ENCODE results near the gene POLR3GL. TPM values are rescaled to one million over a fixed set of nuclear protein-coding genes. Genes with fewer than 3 reads are reported as not detected.

Gene POLR3GL
- total RNA-seq, 4 donors from 2014 or later: 32.9 to 44.0 (median 37.6) TPM

DNA sequence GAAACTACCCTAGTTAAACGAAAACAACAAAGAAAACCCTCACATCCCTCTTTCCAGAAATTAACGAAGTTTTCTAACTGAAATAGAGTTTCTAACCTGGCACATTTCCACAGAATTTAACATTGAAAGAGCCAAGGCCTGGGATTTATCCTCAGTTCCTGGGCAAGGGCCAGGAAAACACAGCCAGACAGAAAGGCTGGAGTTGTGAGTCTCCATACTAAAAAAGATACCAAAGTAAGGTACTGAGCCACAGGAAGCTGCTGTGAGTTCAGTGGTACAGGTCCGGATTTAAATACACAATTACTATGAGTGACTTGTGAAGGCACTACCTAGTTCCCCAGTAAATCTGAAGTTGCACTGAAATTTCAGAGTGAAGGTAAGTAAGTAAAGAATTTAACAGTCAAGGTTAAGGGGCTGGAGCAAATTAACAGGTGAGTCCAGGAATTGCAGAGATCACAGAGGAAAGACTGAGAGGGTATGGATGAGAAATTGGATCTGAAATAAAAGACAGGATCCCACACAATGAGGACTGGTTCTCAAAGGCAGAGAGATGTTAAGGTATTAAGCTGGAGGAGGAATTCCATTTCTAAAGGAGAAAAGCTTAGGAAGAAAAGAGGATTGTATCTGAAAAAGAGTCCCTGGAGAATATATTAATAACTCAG is 7.6 kb upstream of the POLR3GL start:
- TF ChIP-seq POLR2AphosphoS5 (IDR thresholded peaks at IDR 0.05) (peak; percentile 25), CTCF (IDR thresholded peaks at IDR 0.05) (no peak)
- H3K36me3 ChIP-seq: no peaks in the 10 kb centered on the region
- H3K27me3 ChIP-seq: no peaks in the 10 kb centered on the region
- 0 to 3% methylated on average over 3 of the region's 3 CpGs for WGBS, 2 donors (ENCODE audit: low coverage in 1 of 2)
- peak overlapping the region; percentile 87 to 100 (median 99) for H3K27ac ChIP-seq
- H3K9me3 ChIP-seq: no peaks in the 10 kb centered on the region
- H3K4me3 ChIP-seq: peak overlapping the region; percentile 61 to 97
- no peak for ATAC-seq
- peaks cover 16 to 91% (median 20%) of the 10 kb centered on the region in 3 donors for H3K4me1 ChIP-seq

- peak within 1 kb of the TSS; percentile 61 to 97 for H3K4me3 ChIP-seq
- no peaks in the 10 kb centered on the region for H3K36me3 ChIP-seq
- peak within 1 kb of the TSS; percentile 87 to 100 (median 99) for H3K27ac ChIP-seq
- 0% methylated on average over 7 to 15 of the region's 60 CpGs for WGBS, 2 donors (ENCODE audit: low coverage in 1 of 2)
- ATAC-seq: peak; percentile 91
- TF ChIP-seq POLR2A (IDR thresholded peaks at IDR 0.05): peak; percentile 74 to 88
- TF ChIP-seq POLR2AphosphoS5 (IDR thresholded peaks at IDR 0.05): peak; percentile 91
- no peak for TF ChIP-seq CTCF (IDR thresholded peaks at IDR 0.05)
- no peaks in the 10 kb centered on the region for H3K27me3 ChIP-seq
- H3K4me1 ChIP-seq: peaks cover 16 to 91% (median 23%) of the 10 kb centered on the region in 3 donors
- no peaks in the 10 kb centered on the region for H3K9me3 ChIP-seq
These were observed 6.8 kb upstream of the POLR3GL start, which contains the start of gene LIX1L for GRCh38 chr1:145957443-145958319. TSS of gene LIX1L (minus strand) at chr1:145958017. CDS start at chr1:145957927, 90 bp downstream.

DNA sequence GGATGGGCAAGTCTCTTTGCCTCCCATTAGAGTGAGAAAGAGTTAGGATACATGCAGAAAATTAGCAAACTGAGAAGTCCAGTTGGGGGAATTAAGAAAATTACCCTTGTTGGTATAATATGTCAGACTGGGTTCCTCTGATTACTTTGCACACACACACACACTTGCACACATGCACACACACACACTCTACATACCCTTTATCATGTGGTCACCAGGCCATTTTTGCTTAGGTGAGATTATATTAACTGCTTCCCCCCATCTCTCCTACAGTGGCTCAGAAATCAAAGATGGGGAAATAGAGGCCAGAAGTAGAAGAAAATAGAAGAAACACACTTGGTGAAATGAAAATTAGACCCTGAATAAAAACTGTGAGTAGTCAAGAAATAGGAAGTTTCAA is 5.8 kb upstream of the POLR3GL start:
- H3K4me3 ChIP-seq: no peak overlapping the region
- H3K27ac ChIP-seq: peak overlapping the region; percentile 56 to 100 (median 99)
- H3K4me1 ChIP-seq: peaks cover 20 to 91% (median 34%) of the 10 kb centered on the region in 3 donors
- no peaks in the 10 kb centered on the region for H3K9me3 ChIP-seq
- TF ChIP-seq POLR2A (IDR thresholded peaks at IDR 0.05) (no peak), CTCF (IDR thresholded peaks at IDR 0.05) (no peak), EP300 (IDR thresholded peaks at IDR 0.05) (no peak)
- H3K36me3 ChIP-seq: no peaks in the 10 kb centered on the region
- no peak for ATAC-seq
- no peaks in the 10 kb centered on the region for H3K27me3 ChIP-seq

GRCh38 chr1:145959333-145959732 is 5.2 kb upstream of the POLR3GL start:
- Histone ChIP-seq H3K4me3 (no peak overlapping the region), H3K36me3 (no peaks in the 10 kb centered on the region), H3K4me1 (peaks cover 19 to 91% (median 32%) of the 10 kb centered on the region in 3 donors), H3K27me3 (no peaks in the 10 kb centered on the region), H3K9me3 (no peaks in the 10 kb centered on the region), H3K27ac (peak overlapping the region in 3 of 4 donors; percentile 98 to 100 (median 100))
- no peak for ATAC-seq
- TF ChIP-seq EP300 (IDR thresholded peaks at IDR 0.05): no peak
- no peak for TF ChIP-seq POLR2AphosphoS5 (IDR thresholded peaks at IDR 0.05)
- no peak for TF ChIP-seq CTCF (IDR thresholded peaks at IDR 0.05)
- no peak for TF ChIP-seq POLR2A (IDR thresholded peaks at IDR 0.05)

All from gastroesophageal sphincter (tissue), 4 donors.